Tibial nerve (tissue), 4 donors: ENCODE measurements around the gene RIN3.

Experiments used
- CTCF ChIP-seq, 5 experiments: fragments of 200-600 bp in 3 of 5; fragments of 450-650 bp in 2 of 5; sonication (generic) in 3 of 5; IDR thresholded peaks; one replicate each; pipeline ENCODE4 v1.5.1; 2016 to 2019; ENCODE audit warnings: antibody characterized with exemption in 5 of 5, mild to moderate bottlenecking in 3 of 5, moderate library complexity in 2 of 5
- EP300 ChIP-seq, 2 donors: sonication (generic); formaldehyde crosslinking; IDR thresholded peaks; one replicate each; pipeline ENCODE4 v1.6.1; 2017; ENCODE audit warnings: antibody characterized with exemption in 2 of 2, mild to moderate bottlenecking in 1 of 2
- POLR2A ChIP-seq, 2 donors: fragments of 450-650 bp; IDR thresholded peaks; one replicate each; pipeline ENCODE4 v1.6.1; 2017; ENCODE audit warnings: antibody characterized with exemption in 2 of 2, mild to moderate bottlenecking in 2 of 2, moderate library complexity in 2 of 2

DNA sequence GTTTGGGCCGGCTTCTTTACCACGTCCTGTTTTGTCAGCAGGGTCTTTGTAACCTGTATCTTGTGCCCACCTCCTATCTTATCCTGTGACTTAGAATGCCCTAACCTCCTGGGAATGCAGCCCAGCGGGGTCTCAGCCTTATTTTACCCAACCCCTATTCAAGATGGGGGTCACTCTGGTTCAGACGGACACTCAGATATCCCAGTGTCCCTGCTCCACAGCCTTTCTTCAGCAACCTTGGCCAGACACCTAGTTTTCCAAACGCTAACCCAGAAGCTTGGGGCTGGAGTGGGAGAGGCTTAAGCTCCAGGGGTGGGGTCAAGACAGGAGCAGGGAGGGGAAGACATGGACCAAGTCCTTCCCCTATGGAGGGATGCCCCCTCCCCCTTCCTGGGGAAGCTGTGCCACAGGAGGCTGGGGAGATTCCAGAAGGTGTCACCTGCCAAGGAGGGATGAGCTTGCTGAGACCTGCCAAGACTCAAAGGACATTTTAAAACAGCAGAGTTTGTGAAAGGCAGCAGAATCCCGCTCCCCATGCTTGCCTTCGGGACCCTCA lies 62.2 kb downstream of the RIN3 start:
- TF ChIP-seq CTCF (IDR thresholded peaks at IDR 0.05) (no peak), EP300 (IDR thresholded peaks at IDR 0.05) (no peak), POLR2A (IDR thresholded peaks at IDR 0.05) (no peak)
